Stimulated activated CD4-positive, alpha-beta T cell treated with anti-CD3 and anti-CD28 coated beads, Interleukin-4, amount 100 ng/mL, for 1 hour (primary cell): ENCODE results near the gene WDR86.

Experiments used
- DNase-seq: peaks from one replicate; pipeline ENCODE4 v3.0.0-alpha.2; 2020

The WDR86 gene

GRCh38 chr7:151405588-151405987, 4.2 kb downstream of the WDR86 start:
- DNase-seq, result no peak

GRCh38 chr7:151405056-151405455, 4.8 kb downstream of the WDR86 start:
- DNase-seq, result no peak

- no peak for DNase-seq
Measured at GRCh38 chr7:151404216-151405011, 5.4 kb downstream of the WDR86 start.

- DNase-seq, result no peak
Measured at GRCh38 chr7:151403764-151404163, 6.1 kb downstream of the WDR86 start.

GRCh38 chr7:151402029-151402835, 7.6 kb downstream of the WDR86 start:
- no peak for DNase-seq

GRCh38 chr7:151400626-151401315, 9.1 kb downstream of the WDR86 start:
- DNase-seq, result no peak

GRCh38 chr7:151399906-151400305, 9.9 kb downstream of the WDR86 start:
- DNase-seq, result no peak

GRCh38 chr7:151399305-151399601, 10.6 kb downstream of the WDR86 start:
- no peak for DNase-seq

- no peak for DNase-seq
Measured at GRCh38 chr7:151398446-151399304, 11.2 kb downstream of the WDR86 start.

- no peak for DNase-seq
Measured at GRCh38 chr7:151397026-151397425, 12.8 kb downstream of the WDR86 start.

GRCh38 chr7:151396328-151396970, 13.4 kb downstream of the WDR86 start:
- DNase-seq, result no peak

GRCh38 chr7:151395036-151395367, 14.8 kb downstream of the WDR86 start:
- DNase-seq, result no peak

- no peak for DNase-seq
Measured at GRCh38 chr7:151394076-151395035, 15.5 kb downstream of the WDR86 start.

- DNase-seq, result no peak
Measured at GRCh38 chr7:151393031-151393977, 16.5 kb downstream of the WDR86 start.

GRCh38 chr7:151392426-151392825, 17.4 kb downstream of the WDR86 start:
- no peak for DNase-seq

GRCh38 chr7:151392002-151392401, 17.8 kb downstream of the WDR86 start:
- DNase-seq, result no peak

GRCh38 chr7:151391358-151391730, 18.5 kb downstream of the WDR86 start:
- DNase-seq, result no peak

GRCh38 chr7:151390598-151391357, 19.1 kb downstream of the WDR86 start:
- DNase-seq, result no peak
